ENCODE results near the gene STX12.

Gene STX12

GRCh38 chr1:27832762-27833161 is 59.7 kb downstream of the STX12 start:
- TF ChIP-seq, protein P1, sequence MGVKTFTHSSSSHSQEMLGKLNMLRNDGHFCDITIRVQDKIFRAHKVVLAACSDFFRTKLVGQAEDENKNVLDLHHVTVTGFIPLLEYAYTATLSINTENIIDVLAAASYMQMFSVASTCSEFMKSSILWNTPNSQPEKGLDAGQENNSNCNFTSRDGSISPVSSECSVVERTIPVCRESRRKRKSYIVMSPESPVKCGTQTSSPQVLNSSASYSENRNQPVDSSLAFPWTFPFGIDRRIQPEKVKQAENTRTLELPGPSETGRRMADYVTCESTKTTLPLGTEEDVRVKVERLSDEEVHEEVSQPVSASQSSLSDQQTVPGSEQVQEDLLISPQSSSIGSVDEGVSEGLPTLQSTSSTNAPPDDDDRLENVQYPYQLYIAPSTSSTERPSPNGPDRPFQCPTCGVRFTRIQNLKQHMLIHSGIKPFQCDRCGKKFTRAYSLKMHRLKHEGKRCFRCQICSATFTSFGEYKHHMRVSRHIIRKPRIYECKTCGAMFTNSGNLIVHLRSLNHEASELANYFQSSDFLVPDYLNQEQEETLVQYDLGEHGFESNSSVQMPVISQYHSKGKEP (tag by site-specific recombination; IDR thresholded peaks at IDR 0.05) = no peak
- TF ChIP-seq ZNF660 (tag by site-specific recombination; IDR thresholded peaks at IDR 0.05) (no peak), ZNF473 (tag by site-specific recombination; IDR thresholded peaks at IDR 0.05) (no peak), ZNF239 (tag by site-specific recombination; IDR thresholded peaks at IDR 0.05) (no peak), BCL11B (tag by site-specific recombination; IDR thresholded peaks at IDR 0.05; ENCODE audit: low read depth) (no peak), KLF17 (tag by site-specific recombination; IDR thresholded peaks at IDR 0.05) (no peak), ZNF362 (tag by site-specific recombination; IDR thresholded peaks at IDR 0.05) (0 out of 2 replicates have a peak, but pooled peaks have one; percentile 33), ZNF514 (tag by site-specific recombination; IDR thresholded peaks at IDR 0.05) (no peak), ZNF335 (tag by site-specific recombination; conservative IDR thresholded peaks at IDR 0.05) (0 out of 2 replicates have a peak, but pooled peaks have one; percentile 11), ZNF692 (tag by site-specific recombination; IDR thresholded peaks at IDR 0.05) (peak; percentile 90), SP7 (tag by site-specific recombination; IDR thresholded peaks at IDR 0.05) (peak; percentile 57; the same call in 1 of the 2 replicates), ZNF280C (tag by site-specific recombination; IDR thresholded peaks at IDR 0.05) (no peak), TCF7L2 (IDR thresholded peaks at IDR 0.05; ENCODE audit: borderline replicate concordance, low read depth, low read length) (no peak), RBAK (tag by site-specific recombination; IDR thresholded peaks at IDR 0.05) (no peak), ZNF776 (tag by site-specific recombination; IDR thresholded peaks at IDR 0.05; ENCODE audit: borderline replicate concordance) (no peak), ZNF621 (tag by site-specific recombination; IDR thresholded peaks at IDR 0.05) (no peak), PRDM1 (tag by site-specific recombination; IDR thresholded peaks at IDR 0.05) (peak; percentile 52), ZFP69B (tag by site-specific recombination; IDR thresholded peaks at IDR 0.05) (peak; percentile 53; the same call in 1 of the 2 replicates), YY1 (tag by site-specific recombination; IDR thresholded peaks at IDR 0.05) (no peak)
- TF ChIP-seq, protein P2, sequence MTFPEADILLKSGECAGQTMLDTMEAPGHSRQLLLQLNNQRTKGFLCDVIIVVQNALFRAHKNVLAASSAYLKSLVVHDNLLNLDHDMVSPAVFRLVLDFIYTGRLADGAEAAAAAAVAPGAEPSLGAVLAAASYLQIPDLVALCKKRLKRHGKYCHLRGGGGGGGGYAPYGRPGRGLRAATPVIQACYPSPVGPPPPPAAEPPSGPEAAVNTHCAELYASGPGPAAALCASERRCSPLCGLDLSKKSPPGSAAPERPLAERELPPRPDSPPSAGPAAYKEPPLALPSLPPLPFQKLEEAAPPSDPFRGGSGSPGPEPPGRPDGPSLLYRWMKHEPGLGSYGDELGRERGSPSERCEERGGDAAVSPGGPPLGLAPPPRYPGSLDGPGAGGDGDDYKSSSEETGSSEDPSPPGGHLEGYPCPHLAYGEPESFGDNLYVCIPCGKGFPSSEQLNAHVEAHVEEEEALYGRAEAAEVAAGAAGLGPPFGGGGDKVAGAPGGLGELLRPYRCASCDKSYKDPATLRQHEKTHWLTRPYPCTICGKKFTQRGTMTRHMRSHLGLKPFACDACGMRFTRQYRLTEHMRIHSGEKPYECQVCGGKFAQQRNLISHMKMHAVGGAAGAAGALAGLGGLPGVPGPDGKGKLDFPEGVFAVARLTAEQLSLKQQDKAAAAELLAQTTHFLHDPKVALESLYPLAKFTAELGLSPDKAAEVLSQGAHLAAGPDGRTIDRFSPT (tag by site-specific recombination; IDR thresholded peaks at IDR 0.05) = no peak
- TF ChIP-seq, protein P3, sequence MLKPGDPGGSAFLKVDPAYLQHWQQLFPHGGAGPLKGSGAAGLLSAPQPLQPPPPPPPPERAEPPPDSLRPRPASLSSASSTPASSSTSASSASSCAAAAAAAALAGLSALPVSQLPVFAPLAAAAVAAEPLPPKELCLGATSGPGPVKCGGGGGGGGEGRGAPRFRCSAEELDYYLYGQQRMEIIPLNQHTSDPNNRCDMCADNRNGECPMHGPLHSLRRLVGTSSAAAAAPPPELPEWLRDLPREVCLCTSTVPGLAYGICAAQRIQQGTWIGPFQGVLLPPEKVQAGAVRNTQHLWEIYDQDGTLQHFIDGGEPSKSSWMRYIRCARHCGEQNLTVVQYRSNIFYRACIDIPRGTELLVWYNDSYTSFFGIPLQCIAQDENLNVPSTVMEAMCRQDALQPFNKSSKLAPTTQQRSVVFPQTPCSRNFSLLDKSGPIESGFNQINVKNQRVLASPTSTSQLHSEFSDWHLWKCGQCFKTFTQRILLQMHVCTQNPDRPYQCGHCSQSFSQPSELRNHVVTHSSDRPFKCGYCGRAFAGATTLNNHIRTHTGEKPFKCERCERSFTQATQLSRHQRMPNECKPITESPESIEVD (tag by site-specific recombination; IDR thresholded peaks at IDR 0.05) = peak; percentile 46; the same call in 1 of the 2 replicates
- TF ChIP-seq, protein P4, sequence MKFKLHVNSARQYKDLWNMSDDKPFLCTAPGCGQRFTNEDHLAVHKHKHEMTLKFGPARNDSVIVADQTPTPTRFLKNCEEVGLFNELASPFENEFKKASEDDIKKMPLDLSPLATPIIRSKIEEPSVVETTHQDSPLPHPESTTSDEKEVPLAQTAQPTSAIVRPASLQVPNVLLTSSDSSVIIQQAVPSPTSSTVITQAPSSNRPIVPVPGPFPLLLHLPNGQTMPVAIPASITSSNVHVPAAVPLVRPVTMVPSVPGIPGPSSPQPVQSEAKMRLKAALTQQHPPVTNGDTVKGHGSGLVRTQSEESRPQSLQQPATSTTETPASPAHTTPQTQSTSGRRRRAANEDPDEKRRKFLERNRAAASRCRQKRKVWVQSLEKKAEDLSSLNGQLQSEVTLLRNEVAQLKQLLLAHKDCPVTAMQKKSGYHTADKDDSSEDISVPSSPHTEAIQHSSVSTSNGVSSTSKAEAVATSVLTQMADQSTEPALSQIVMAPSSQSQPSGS (tag by site-specific recombination; IDR thresholded peaks at IDR 0.05; ENCODE audit: low read depth) = peak; percentile 76
- ChIA-PET CTCF (interaction anchor here (0.6 to 0.7 kb wide), 2 partner anchors 56 to 71 kb away, joined by 3 to 4 read pairs; no protein-coding TSS in a partner anchor), POLR2A (interaction anchor here (0.6 to 0.8 kb wide), 3 partner anchors 9 to 107 kb away, joined by 3 to 4 read pairs (median 3); partner anchors contain the start of genes FAM76A and STX12)
- H3K4me1 ChIP-seq (ENCODE audit: control insufficient read depth, insufficient read depth, low read length) = 0 out of 2 replicates have a peak, but pooled peaks cover 2% of the 10 kb centered on the region
- H3K9me3 ChIP-seq (ENCODE audit: control insufficient read depth, insufficient read depth, low read depth, low read length) = no peaks in the 10 kb centered on the region
- no peak overlapping the region for H3K4me3 ChIP-seq (ENCODE audit: low read depth, low read length)
- no peak overlapping the region for H3K27ac ChIP-seq (ENCODE audit: extremely low read depth, low read depth, low read length)
- H3K36me3 ChIP-seq (ENCODE audit: control insufficient read depth in 2 of 2, insufficient read depth in 1 of 2, low read length in 2 of 2) = peaks cover 16 to 49% of the 10 kb centered on the region in 2 experiments

Data from HEK293 (cell line).